GM19328 (cell line): ENCODE measurements around the gene B4GALNT4.
"Not testable (repeated sequence)": the region's sequence is repeated elsewhere in the genome, so short reads cannot be mapped to it uniquely, and the experiment has no call there.

Source experiments
- ATAC-seq: cut with Tn5 transposase; IDR thresholded peaks from one replicate; pipeline ENCODE4 v1.9.1; 2021; ENCODE audit warnings: mild to moderate bottlenecking, moderate library complexity; ENCODE audit not compliant: unreplicated experiment

B4GALNT4 gene, protein sequence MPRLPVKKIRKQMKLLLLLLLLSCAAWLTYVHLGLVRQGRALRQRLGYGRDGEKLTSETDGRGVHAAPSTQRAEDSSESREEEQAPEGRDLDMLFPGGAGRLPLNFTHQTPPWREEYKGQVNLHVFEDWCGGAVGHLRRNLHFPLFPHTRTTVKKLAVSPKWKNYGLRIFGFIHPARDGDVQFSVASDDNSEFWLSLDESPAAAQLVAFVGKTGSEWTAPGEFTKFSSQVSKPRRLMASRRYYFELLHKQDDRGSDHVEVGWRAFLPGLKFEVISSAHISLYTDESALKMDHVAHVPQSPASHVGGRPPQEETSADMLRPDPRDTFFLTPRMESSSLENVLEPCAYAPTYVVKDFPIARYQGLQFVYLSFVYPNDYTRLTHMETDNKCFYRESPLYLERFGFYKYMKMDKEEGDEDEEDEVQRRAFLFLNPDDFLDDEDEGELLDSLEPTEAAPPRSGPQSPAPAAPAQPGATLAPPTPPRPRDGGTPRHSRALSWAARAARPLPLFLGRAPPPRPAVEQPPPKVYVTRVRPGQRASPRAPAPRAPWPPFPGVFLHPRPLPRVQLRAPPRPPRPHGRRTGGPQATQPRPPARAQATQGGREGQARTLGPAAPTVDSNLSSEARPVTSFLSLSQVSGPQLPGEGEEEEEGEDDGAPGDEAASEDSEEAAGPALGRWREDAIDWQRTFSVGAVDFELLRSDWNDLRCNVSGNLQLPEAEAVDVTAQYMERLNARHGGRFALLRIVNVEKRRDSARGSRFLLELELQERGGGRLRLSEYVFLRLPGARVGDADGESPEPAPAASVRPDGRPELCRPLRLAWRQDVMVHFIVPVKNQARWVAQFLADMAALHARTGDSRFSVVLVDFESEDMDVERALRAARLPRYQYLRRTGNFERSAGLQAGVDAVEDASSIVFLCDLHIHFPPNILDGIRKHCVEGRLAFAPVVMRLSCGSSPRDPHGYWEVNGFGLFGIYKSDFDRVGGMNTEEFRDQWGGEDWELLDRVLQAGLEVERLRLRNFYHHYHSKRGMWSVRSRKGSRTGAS

DNA sequence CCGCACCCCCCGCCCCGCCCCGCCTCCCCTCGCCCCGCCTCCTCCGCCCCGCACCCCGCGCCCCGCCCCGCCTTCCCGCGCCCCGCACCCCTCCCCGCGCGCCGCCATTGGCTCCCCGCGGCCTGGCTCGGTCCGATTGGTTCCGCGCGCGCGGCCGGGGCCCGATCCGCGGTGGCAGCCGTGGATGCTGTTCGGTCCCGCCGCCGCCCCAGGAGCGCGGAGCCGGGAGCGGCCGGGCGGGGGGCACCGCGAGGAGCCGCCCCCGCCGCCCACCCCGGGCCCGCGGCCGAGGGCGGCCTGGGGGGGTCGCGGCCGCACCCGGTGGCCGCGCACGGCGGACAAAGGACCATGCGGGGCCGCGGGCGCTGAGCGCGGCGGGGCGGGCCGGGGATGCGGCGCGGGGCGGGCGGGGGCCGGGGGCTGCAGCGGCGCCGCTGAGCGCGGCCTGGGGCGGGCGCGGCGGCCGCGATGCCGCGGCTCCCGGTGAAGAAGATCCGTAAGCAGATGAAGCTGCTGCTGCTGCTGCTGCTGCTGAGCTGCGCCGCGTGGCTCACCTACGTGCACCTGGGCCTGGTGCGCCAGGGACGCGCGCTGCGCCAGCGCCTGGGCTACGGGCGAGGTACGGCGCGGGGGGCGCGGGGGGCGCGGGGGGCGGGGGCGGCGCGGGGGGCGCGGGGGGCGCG, at the start of gene B4GALNT4:
B4GALNT4 (plus strand) TSS at position 164 of the 683 bp plus-strand sequence; CDS start at position 469, 305 bp downstream.
- no peak for ATAC-seq

DNA sequence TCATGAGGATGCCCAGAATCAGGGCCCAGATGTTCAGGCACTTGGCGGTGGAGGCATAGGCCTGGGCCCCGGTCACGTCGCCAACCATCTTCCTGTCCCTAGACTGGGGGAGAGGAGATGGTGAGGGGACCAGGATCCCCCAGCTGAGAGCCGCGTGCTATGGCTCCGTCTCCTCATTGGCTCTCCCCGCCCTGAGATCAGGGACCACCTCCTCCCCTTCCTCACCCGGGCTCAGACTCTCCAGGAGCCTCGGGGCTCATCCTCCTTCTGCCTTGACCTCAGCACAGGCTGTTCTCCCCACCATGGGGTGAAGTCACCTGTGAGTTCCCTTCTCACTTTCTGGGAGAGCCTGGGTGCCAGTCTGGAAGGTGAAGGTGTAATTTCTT, 49.4 kb upstream of the B4GALNT4 start:
- ATAC-seq: not testable (repeated sequence)

DNA sequence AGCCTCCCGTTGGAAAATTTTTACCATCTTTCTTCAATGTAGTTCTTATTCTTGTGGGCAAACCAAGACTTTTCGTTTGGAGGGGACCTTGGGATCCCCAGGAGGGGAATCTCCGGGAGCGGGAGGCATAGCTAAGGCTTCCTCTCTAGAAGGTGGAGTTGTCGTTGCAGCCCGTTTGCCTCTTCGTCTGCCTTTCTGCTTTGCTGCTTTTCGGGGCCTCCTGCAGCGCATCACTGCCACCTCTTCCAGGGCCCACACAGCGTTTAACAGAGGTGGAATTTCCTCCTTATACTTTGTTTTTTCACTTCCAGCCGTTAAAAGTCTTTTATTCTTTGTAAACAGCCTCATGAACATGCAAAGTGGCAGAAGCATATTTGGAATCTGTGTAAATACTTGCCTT, 45.1 kb upstream of the B4GALNT4 start:
- ATAC-seq: no peak

DNA sequence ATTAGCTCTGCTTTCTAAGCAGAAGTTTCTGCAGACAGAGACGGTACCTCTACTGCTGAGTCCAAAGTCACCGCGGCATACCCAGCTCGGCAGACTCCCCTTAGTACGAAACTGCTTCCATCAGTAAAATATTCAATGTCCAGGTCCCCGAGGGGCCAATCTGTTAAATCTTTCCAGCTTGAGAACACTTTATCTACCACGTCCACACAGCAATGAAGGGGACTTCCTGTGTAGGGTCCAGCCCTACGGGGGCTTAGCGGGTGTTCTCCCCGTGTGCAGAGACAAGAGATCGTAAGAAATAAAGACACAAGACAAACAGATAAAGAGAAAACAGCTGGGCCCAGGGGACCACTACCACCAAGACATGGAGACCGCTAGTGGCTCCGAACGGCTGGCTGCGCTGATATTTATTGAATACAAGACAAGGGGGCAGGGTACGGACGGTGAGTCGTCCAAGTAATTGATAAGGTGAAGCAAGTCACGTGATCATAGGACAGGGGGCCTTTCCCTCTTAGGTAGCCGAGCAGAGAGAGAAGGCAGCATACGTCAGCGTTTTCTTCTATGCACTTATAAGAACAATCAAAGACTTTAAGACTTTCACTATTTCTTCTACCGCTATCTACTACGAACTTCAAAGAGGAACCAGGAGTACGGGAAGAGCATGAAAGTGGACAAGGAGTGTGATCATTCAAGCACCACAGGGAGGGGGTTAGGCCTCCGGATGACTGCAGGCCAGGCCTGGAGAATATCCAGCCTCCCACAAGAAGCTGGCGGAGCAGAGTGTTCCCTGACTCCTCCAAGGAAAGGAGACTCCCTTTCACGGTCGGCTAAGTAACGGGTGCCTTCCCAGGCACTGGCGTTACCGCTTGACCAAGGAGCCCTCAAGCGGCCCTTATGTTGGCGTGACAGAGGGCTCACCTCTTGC, 44.4 kb upstream of the B4GALNT4 start:
- ATAC-seq: not testable (repeated sequence)

DNA sequence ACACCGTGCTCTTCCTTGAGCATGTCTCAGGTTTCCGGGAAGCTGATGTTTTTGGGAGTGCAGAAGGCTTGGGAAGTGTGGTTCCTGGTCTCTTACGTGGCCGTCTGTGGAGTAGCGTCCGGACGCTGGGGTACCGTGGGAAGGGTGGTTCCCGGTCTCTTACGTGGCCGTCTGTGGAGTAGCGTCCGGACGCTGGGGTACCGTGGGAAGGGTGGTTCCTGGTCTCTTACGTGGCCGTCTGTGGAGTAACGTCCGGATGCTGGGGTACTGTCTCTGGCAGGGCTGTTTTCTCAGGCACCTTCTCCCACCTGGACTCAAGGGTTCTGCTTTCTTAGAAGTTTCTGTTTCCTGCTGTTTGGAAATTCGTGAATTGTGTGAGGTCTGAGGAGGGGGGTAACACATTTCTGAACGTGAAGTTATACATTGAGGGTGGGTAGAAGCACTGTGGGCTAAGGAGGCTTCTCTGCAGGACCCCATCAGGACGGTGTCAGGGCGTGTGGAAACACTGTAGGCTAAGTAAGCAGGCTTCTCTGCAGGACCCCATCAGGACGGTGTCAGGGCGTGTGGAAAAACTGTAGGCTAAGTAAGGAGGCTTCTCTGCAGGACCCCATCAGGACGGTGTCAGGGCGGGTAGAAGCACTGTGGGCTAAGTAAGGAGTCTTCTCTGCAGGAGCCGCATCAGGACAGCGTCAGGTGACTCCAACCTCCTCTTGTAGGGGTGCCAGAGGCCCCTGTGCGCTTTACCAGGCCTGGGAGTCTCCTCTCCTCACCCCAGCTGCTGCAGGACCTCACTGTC, 43.3 kb upstream of the B4GALNT4 start:
- no peak for ATAC-seq

DNA sequence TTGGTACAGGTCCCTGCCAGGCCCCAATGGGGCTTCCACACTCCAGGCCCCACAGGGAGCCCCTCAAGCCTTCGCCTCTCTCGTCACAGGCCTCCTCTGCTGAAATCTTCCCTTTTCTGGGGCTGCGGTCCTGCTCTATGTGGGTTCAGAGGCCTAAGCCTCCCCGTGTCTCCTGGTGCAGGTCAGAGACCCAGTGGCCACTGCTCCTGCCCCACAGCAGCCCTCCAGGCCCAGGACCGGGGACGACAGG, 42.8 kb upstream of the B4GALNT4 start:
- no peak for ATAC-seq

DNA sequence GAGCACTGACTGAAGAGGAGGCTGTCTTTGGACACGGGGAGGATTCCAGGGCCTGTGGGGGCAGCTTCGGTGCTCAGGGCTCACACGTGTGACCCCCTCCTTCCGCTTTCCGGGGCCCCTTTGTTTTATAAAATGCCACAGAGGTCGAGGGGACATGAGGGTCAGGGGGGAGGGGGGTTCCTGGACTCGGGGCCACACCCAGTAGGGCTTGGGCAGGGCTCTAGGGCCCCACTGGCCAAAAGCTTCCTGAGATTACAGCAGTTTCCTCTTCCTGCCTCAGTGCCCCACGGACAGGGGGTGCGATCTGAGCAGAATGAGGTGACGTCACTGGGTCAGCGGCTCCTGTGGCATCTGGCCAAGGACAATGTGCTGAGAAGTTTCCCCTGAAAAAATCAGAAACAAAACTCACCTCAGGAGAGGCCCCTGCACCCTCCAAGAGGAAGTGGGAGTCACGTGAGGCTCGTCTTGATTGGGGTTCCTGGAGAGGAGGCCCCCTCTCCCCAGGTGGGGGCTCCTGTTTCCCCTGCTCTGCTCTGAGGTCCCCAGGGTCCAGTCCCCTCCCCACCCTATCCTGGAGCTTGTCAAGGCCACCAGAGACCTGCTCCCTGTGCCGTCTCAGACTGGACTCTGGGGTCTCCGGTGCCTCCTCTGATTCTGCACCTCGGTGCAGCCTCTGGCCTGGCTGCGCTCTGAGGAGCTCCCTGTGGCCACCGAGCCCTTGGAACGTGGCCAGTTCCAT, 42.3 kb upstream of the B4GALNT4 start:
- no peak for ATAC-seq

DNA sequence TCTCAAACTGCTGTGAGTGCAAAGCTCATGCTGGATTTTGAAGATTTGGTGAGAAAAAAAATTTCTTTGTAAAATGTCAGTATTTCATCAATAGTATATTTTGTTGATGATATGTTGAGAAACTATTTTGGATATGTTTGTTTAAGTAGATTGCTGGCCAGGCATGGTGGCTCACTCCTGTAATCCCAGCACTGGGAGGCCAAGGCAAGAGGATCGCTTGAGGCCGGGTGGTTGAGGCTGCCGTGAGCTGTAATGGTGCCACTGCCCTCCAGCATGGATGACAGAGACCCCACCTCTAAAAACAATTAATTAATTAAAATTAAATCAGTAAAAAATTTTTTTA, 41.7 kb upstream of the B4GALNT4 start:
- ATAC-seq: no peak

DNA sequence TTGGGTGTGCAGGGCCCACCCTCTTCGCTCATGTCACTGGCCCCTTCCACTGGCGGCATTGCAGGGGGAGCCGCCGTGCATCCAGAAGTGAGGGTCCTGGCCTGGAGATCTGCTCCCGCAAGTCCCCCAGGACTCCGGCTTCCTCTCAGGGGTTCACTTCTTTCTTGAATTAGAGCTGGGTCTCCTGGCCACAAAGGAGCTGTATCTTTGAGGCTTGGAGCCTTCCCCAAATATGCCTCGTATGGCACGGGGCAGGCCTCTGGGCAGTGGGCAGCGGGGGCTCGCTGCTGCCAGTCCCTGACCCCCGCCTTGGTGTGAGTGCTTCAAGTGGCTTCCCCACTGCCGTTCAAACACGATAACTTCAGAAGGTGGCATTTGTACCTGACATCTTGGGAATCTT, 41.3 kb upstream of the B4GALNT4 start:
- ATAC-seq: no peak

DNA sequence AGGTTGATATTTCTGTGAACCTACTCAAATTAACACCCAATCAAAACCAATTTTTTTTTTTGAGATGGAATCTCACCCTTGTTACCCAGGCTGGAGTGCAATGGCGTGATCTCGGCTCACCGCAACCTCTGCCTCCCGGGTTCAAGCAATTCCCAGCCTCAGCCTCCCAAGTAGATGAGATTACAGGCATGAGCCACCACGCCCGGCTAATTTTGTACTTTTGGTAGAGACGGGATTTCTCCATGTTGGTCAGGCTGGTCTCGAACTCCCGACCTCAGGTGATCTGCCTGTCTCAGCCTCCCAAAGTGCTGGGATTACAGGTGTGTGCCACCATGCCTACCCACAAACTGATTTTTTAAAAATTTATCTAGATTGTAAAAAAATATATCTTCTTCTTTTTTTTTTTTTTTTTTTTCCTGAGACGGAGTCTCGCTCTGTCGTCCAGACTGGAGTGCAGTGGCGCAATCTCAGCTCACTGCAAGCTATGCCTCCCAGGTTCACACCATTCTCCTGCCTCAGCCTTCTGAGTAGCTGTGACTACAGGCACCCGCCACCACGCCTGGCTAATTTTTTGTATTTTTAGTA, 40.7 kb upstream of the B4GALNT4 start:
- not testable (repeated sequence) for ATAC-seq

DNA sequence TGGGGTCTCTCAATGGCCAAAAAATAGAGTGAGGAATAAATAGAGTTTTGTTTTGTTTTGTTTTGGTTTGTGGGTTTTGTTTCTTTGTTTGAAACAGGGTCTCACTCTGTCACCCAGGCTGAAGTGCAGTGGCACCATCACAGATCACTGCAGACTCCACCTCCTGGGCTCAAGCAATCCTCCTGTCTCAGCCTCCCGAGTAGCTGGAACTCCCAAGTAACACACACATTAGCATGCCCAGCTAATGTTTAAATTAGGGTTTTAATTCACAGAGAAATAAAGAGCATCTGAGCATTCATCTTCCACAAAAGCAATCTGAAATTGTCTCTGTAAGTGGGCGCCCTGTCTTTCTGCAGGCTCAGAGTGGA, 39.4 kb upstream of the B4GALNT4 start:
- no peak for ATAC-seq

DNA sequence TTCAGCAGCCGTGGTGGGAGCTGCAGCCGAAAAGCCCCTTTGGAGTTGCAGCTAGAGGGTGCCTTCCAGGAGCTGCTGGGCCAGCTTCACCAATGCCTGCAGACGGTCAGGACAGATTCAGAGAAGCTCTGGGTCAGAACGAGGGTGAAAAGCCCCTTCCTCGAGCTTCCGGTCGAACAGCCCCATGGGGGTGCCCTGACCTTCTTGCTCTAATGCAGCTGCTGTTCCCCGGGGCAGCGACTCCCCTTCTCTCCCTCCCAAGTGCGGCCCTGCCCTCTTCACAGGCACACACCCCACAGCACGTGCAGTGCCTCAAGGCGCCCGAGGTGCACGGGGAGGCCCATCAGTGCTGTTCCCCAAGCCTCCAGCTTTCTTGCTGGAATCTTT, 39.0 kb upstream of the B4GALNT4 start:
- no peak for ATAC-seq

DNA sequence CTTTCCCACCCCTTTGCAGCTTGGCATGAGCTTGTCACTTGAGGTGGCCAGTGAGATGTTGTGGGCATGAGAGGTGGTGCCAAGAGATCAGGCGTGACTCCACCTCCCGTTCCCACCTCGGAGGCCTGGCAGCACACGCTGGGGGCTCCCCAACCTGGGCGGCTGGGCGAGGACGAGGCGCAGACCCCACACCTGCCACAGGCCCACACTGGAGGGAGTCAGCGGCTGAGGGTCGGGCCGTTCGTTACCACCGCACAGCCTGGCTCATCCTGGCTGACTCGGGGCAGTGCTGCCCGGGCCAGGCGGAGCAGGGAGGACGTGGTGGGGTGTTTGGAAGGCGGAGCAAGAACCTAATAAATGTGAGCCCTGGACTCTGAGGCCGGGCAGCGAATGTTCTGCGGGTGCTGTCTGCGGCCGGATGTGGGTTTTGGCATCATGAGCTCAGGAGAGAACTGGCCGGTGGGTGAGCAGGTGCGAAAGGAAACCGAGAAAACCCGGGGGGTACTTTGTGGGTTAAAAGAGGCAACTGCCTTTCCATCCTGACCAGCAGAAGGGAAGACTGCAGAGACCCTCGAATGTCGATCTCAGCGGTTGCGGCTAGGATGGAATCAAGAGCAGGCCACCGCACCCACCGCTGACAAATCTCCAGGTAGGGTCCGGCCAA, 38.5 kb upstream of the B4GALNT4 start:
- ATAC-seq: no peak

DNA sequence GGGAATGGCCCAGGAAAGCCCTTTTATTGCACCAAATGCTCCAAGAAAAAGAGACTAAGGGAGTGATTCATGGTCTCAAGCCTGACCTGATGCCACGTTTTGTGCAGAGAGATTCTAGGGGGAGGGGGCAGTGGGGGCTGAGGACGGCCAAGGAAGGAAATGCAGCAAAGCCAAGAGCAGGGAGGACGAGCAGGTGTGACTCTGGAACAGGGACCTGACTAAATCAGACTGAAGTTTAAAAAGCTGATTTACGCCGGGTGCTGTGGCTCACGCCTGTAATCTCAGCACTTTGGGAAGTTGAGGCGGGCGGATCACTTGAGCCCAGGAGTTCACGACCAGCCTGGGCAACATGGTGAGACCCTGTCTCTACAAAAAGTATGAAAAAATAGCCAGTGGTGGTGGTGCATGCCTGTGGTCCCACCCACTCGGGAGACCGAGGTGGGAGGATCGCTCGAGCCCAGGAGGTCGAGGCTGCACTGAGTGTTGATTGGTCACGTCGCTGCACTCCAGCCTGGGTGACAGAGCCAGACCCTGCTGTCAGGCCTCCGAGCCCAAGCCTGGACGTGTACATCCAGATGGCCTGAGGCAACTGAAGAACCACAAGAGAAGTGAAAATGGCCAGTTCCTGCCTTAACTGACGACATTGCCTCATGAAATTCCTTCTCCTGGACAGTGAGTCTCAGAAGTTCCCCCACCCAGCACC, 37.8 kb upstream of the B4GALNT4 start:
- no peak for ATAC-seq

DNA sequence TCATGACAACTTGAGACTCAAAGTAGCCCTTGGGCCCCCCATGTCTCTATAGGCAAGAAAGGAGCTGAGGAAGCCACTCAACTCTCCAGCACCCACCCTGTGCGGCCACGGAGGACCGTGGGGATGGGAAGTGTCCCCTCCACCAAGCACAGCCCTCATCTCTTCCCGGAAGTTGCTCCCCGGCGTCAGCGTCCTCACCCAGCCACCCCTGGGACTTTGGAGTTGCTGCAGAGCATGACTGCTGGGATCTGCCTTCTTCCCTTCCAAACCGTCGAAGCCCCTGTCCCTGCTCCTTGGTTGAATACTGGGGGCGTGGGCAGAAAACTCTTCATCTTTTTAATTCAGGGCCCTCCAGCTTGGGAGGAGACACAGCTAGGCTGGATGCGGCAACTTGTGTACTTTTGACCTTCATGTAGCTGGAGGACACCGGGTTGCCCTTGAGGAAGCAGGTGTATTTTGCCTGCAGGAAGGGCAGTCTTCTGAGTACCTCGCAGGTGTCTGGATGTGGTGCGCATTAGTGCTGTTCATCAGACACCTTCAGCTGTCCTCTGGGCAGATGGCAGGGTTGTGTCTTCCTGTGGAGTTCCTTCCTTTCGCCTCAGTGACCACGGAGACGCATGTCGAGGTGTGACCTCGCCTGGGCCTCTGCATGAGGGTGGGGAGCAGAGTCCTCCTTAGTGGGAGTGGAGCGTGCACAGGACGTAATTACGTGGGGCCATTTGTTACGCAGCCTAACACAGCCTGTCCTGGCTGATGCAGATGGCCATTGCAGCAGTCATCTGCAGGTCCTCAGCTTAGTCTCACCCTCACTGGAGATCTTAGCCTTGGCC, 36.4 kb upstream of the B4GALNT4 start:
- no peak for ATAC-seq

DNA sequence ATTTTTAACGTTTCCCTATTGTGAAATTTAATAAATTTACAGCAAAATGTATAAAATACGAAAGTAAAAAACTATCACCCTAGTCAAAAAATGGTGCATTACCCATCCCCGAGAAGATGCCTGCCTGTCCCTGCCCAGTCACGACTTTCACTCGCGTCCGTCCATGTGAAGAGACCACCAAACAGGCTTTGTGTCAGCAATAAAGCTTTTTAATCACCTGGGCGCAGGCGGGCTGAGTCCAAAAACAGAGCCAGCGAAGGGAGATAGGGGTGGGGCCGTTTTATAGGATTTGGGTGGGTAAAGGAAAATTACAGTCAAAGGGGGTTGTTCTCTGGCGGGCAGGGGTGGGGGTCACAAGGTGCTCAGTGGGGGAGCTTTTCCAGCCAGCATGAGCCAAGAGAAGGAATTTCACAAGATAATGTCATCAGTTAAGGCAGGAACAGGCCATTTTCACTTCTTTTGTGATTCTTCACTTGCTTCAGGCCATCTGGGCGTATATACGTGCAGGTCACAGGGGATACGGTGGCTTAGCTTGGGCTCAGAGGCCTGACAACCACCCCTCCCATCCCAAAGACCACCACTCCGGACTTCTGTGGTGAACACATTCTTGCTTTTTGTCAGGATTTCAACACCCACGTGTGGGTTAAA, 35.6 kb upstream of the B4GALNT4 start:
- not testable (repeated sequence) for ATAC-seq
